Measurements from ENCODE around the gene HAND2.

Gene HAND2

DNA sequence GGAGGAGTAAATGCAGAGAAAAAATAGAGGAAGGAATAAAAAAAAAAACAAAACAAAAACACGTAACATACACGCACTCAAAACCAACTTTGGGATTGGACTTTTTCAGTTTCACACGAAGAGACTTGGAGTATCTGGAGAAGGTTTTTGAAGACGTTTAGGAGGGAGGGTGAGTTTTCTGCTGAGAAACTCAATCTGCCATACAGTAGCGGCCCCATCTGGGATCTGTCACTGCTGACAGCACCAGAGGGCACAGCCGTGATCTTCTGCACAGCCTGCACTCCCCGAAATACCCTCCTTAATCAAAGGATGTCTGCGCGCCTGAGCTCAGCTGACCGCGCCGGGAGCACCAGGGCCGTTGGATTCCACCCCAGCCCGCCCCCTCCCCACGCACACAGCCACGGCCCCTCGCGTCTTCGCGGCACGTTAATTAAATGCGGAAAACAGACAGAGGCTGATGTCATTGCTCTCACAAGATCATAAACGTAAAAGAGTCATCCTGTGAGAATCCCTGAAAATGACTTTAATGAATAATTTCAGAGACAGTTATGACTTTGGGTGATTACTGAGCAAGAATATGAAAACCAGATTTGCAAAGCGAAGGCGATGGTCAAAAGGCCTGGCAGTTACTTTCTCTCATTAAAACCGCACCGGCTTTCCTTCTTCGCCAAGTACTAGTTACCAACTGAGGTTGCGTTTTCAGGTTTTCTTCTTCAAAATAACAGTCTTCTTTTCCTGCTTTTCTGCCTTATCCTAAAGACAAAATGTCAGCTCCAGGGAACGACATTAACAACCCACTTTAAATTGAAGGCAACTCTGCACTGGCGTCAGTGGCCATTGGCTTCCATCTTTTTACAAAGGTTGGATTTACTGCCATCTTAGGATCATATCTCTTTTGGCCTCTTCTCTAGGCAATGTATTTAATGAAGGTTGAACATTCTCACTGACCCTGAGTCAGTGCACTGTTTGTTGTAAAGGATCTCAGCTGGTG, 10.6 kb downstream of the HAND2 start:
- no peak for DNase-seq

DNA sequence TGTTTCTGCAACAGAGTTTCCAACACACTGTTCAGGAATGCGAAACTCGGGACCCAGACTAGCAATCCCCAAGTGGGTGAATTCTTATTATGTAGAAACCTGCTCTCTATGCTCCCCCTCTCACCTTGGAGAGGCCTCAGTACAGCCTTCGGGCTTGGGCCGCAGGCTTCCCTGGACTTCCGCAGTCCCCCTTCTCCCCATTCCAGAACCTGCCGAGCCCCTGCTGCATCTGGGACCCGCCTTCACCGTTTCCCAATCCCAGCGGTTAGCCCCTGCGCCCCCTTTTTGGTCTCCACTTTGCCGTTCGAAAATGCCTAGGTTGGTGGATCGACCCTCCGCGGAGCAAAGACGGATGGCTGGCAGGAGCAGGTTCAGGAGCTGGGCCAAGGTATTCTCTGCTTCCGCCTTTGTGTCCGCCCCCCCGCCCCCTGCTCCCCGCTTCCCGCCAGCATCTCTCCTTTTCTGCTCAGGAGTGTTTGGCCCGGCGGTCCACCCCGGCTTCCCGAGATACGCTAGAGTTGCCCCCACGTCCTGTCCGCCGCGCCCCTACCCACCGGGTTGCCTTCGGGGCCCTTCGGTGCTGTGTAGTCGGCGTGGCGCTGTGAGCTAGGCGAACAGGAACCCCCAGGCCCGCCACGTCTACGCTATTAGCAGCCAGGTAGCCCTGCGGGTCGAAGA, 11.5 kb downstream of the HAND2 start:
- DNase-seq = no peak

DNA sequence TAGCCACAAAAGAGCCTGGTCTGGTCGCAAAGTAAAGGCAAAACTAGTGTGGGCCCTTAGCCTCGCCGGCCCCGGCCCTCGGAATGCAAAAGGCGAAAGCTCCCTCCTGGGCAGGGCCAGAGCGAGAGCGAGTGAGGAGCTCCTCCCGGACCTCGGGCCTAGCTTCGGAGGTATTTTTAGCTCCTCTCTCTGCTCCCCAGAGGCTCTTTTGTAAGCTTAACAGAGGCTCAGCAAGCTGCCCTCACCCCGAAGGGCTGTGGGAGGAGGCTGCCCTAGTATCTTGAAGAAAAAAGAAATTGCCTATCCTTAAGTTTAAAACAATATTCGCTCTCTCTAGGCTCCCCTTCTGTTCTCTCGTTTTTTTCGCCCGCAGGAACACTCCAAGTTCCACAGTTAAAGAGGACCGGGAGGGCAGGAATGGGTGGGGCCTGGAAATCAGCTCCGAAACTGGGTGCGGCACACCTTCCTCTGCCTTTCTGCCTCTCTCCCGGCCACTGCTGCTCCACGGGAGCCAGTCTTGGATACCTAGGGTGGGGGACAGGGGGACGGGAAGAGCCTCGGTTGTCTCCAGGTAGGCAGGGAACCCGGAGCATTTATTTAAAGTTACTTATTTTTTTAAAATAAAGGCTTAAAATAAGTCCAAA, 12.1 kb downstream of the HAND2 start:
- DNase-seq = no peak

DNA sequence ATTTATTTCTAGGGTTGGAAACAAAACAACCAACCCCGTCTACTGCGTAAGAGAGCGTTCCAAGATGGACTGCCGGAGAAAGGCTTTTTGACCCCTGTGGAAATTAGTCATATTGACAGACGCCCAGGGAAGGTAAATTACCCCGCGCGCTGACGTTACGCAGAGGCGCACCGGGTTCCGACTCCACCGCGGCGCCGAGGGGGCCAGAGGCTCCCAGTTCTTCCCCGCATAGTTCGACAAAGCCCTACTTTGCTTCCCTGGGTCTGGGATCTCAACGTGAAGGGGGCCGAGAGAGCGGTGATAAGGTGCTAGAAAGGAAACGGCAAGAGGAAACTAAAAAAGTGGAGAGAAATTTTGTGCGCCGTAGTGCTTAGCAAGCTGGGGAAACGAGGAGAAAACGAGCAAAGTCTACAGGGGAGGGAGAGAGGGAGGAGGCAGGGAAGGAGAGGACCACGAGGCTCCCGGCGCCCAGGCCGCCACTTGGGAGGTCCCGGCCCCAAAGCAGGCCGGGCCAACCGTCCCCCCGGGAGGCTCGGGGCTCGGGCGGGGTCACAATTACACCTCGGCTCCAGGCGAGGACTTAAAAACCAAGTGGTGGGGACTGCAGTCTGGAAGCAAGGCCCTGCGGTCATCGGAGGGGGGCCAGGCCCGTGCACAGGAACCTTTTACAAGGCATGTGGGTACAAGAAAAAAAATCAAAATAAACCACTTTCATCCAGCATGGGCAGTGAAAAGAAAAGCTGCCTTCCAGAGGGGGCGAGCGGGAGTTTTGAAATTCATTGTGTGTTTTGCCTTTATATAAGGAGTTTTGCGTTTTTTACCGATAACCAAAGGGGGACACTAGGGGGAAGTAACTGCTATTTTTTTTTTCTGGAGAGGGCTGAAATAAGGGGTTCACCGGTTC, 13.2 kb downstream of the HAND2 start:
- no peak for DNase-seq

DNA sequence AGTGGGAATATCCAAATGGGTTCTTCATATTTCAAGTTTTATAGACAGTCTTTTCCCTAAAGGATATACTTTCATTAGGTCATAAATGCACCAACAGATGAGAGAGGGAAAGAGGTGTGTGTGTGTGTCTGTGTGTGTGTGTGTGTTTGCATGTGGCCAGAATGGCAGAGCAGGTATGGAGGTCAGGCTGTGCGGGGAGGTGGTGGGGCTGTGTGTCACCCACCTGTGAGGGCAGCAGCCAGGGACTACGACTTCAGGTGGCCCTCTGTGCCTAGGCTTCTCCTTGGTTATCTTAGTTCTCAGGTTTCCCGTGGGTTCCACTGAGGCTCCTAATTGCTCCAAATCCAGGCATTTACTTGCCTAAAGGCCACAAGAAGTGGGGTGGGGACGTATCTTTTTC, 14.6 kb downstream of the HAND2 start:
- DNase-seq = no peak

GRCh38 chr4:173514641-173515217, 15.3 kb downstream of the HAND2 start:
- DNase-seq = no peak

DNA sequence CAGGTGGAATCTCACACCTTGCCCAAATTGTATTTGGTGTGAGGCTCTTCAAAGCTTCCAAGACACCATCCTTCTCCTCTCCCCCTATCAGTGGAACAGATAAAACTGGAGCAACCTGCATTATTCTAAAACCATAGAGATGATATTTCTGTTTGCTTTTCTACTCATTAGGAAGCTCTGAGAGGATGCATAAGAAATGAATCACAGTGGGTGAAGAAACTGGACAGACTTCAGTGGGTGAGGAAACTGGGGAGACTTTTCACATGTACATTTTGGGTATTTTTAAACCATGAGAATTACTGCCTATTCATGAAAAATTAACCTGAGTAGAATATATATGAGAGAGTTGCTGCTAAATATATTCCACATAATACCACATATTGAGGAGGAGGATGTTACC, 16.4 kb downstream of the HAND2 start:
- no peak for DNase-seq

- no peak for DNase-seq
These were observed 18.2 kb downstream of the HAND2 start for GRCh38 chr4:173511787-173512361.

GRCh38 chr4:173509036-173510001, 20.7 kb downstream of the HAND2 start:
- no peak for DNase-seq

GRCh38 chr4:173508386-173509035, 21.5 kb downstream of the HAND2 start:
- DNase-seq = no peak

DNA sequence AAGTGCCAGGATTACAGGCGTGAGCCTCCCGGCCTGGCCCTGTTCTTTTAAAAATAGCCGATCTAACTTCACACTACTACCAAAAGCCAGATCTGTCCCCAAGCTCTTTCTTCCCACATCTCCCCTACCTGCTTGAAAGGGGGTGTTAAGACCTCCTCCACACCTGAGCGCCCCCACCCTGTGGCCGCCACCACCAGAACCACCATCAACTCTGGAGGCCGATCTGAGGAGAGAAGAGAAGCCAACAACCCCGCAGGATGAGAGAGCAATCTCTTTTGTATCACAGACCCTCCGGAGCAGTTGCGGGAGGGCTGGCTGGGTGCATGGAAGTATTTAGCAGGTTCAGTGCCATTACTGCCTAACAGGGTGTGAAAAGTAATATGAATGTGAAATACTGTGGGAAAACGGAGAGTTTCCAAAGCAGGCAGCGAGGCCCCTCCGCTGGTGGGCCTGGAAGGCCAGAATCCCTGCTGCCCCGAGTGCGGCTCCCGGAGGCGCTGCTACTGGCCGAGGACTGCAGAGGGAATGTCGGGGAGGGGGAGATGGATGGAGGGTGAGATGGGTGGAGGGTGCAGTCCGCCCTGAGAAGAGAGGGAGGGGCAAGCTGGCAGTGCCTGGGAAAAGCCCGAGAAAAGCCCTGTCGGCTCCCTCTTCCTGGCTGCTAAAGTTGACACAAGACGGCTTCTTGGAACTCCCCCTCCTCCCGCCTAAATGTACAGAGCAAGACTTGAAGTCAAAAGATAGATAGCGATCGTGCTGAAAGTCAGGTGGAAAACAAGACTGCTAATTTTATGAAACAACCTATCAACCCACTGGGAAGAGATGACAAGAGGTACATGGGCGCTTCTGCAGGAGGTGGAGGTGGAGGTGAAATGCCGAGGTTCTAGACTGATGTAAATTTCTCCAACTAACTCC, 22.3 kb downstream of the HAND2 start:
- no peak for DNase-seq

GRCh38 chr4:173506597-173507211, 23.3 kb downstream of the HAND2 start:
- DNase-seq = no peak

DNA sequence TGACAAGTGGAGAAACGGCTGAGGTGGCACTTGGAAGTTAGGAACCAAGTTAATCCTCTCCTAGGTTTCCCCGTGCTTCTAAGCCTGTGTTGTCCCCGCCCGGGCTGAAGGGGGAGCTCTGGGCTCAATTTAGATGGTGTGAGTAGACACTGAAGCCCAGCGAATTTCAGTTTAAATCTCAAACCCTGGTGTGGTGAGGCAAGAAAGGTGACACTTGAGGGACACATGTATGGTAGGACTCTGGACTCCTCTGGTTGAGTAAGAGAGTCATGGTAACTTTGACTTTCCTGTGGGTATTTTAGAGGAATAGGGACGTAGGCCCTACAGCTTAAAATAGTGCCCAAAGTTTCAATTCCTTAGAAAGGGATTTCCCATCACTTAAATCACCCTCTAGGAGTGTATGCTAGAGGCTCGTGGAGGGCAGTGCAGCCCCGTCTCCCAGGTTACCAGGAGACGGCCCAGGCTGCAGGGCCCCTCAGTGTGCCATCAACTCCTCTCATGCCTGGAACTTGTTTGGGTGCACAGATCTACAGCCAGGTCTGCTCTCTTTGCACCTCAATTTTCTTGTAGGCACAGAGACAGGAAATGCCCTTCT, 24.0 kb downstream of the HAND2 start:
- no peak for DNase-seq

GRCh38 chr4:173504181-173504503, 25.9 kb downstream of the HAND2 start:
- no peak for DNase-seq

- no peak for DNase-seq
These were observed 26.5 kb downstream of the HAND2 start for GRCh38 chr4:173503330-173504180.

GRCh38 chr4:173502282-173502681, 27.7 kb downstream of the HAND2 start:
- no peak for DNase-seq

- no peak for DNase-seq
These were observed 28.4 kb downstream of the HAND2 start for GRCh38 chr4:173501592-173502150.
